ENCODE data around the gene ROR1. TPM values are rescaled to one million over a fixed set of nuclear protein-coding genes. Genes with fewer than 3 reads are reported as not detected.
A peak's percentile ranks its signal among the peaks of the same experiment; 100 is the strongest.

Gene ROR1
- total RNA-seq, 1 experiment from 2014 or later = 7.9 TPM

DNA sequence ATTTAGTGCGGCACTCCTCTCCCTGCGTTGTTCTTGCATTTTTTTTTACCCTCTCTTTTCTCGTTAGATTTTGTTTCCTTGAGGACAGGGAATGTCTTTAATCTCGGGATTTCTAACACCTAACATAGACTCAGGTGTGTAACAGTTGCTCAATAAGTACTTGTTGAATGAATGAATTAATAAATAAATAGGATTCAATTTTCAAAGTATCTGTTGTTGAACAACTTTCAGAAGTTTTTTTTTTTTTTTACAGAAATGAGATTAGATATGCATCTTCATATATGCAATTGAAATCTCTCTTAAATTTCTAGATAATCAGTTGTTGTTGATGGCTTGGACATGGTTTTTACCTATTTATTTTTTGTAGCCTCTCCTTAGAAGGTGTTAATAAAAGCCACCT lies 83.1 kb downstream of the ROR1 start:
- no peak for DNase-seq (ENCODE audit: low read depth)

GRCh38 chr1:63857478-63857877 lies 83.7 kb downstream of the ROR1 start:
- DNase-seq (ENCODE audit: low read depth) = no peak

DNA sequence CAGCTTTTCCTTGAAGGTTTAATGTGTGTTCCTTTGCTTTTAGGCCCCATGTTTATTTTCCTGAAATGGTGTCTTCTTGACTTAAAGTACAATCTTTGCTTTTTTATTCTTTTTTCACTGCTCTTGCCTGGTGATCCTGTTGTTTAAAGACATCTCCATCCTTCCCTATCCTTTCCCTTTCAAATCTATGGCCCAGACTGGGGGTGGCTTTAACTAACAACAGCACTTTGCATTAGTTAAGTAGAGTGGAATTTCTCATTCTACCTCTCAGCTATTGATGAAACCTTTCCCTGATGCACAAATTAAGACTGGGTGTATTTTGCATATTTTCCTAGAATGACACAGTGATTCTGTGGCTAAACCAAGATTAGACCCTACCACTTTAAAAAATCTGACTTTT lies 84.3 kb downstream of the ROR1 start:
- no peak for DNase-seq (ENCODE audit: low read depth)

DNA sequence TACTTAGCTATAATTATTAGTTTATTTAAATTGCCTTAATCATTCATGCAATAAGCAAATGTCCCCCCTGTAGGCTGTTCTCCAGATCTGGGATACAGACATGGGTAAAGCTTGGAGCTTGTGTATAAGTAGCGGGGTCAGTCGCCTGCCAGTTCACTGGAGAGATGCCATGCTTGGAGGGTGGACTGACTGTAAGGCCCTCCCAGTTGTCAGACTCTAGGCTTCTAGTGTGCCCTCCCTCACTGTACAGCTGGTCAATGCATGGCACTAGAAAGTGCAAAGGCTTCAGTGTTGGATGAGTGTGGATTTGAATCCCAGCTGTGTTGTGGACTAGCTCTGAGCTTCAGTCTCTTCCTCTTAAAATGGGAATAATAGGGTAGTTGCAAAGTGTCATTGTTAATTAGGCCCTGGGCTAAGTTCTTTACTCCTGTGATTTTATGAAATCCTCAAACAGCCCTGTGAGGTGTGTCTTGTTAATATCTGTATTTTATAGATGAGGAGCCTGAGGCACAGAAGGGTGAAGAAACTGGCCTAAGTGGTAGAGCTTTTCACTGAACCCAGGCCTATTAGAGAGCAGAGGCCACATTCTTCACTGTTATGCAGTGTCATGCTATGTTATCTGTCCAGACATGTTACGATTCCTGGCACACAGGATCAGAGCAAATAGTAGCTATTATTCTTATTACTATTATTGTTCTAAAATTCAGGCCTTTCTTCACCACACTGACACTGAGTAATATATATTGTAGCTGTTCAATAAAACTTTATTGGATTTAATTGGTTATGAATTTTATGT lies 85.9 kb downstream of the ROR1 start:
- no peak for DNase-seq (ENCODE audit: low read depth)

GRCh38 chr1:63861052-63861691 lies 87.4 kb downstream of the ROR1 start:
- no peak for DNase-seq (ENCODE audit: low read depth)

GRCh38 chr1:63863145-63863544 lies 89.3 kb downstream of the ROR1 start:
- no peak for DNase-seq (ENCODE audit: low read depth)

- DNase-seq (ENCODE audit: low read depth) = peak; percentile 44
Observed at GRCh38 chr1:63864224-63864641, 90.4 kb downstream of the ROR1 start.

- DNase-seq (ENCODE audit: low read depth) = no peak
Observed at GRCh38 chr1:63865561-63865960, 91.7 kb downstream of the ROR1 start.

DNA sequence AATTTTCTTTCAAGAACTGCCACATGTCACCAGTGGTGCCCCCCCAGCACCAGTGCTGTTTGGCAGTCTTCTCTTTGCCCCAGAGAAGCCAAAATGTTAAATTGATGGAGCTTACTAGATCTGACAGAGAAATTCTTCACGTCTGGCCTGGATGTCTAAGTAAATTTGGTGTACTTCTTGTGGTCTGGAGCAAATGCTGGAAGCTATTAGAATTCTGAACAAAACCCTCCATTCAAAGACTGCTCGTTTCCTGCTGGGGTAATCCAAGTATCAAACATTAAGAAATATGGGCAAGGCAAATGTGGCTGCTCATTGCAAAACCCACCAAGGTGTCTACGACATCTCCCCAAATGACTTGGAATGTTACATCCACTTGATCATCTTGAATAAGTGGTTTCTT lies 92.3 kb downstream of the ROR1 start:
- DNase-seq (ENCODE audit: low read depth) = no peak

- DNase-seq (ENCODE audit: low read depth) = no peak
Observed at GRCh38 chr1:63867429-63868176, 93.8 kb downstream of the ROR1 start.

DNA sequence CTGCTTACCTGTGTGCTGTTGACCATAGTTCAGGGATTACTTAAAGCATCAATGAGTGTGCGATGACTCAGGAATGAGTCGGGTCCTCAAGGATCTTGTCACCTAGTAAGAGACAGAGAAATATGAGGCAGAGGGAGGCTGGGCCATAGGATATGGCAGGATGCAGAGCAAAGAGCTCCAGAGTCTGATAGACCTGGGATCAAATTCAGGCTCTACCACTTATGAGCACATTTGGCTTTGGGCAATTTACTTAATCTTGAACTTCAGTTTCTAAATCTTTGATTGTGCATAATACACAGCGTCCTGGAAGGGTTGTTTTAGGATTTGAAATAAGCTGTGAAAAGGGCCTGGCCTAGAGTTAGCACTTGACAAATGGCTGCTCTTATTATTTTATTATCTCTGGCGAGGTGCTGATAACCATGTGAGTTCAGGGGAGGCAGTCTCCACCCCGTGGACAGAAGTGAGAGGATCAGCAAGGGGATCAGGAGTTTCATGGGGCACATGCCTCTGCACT lies 94.5 kb downstream of the ROR1 start:
- DNase-seq (ENCODE audit: low read depth) = peak; percentile 44

DNA sequence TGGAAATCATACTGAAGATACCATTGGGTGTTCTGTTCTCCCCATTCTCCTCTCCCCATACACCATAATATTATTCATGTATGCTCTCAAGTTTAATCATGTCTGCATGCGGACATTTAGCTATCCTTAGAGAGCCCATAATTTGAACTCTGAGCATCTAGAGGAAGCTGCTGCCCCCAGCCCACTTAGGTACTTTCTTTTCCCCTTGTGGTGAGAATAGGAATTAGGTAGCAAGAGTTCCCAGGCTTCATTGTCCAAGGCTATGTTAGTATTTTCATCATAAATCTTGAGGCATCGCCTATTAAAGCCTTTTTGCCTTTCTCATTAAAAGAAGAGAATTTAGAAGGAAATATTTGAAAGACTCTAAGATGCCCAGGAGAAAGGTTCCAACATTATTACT lies 96.3 kb downstream of the ROR1 start:
- DNase-seq (ENCODE audit: low read depth) = no peak

- no peak for DNase-seq (ENCODE audit: low read depth)
Observed at GRCh38 chr1:63871463-63871862, 97.6 kb downstream of the ROR1 start.

GRCh38 chr1:63873751-63874150 lies 99.9 kb downstream of the ROR1 start:
- DNase-seq (ENCODE audit: low read depth) = peak; percentile 67

DNA sequence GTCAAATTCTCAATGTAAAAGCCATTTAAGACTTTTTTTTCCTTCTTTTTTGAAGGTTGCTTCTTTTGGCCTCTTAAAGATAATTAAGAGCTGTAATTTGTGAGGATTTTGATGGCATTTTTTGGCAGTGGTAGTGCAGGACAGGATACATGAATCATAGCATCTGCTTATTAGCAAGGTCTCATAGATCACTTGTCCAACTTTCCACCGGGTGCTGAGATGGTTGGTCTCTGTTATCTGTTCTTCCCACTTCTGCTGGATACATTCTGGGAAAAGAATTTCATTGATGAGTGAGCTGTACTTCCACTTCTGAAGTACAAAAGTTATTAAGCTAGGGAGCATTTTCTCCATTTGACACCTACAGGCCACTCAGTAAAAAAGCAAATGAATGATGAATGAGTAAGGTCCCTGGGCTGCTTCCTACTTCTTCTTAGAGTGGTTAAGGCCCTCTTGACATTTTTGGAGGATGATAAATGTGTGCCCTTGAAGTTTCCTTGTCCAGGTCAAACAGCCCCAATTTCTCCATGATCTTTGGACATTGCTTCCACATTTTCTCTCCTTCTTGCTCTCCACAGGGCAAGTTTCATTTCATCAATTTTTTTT lies 100.6 kb downstream of the ROR1 start:
- DNase-seq (ENCODE audit: low read depth) = peak; percentile 59

GRCh38 chr1:63875636-63876035 lies 101.8 kb downstream of the ROR1 start:
- DNase-seq (ENCODE audit: low read depth) = no peak

DNA sequence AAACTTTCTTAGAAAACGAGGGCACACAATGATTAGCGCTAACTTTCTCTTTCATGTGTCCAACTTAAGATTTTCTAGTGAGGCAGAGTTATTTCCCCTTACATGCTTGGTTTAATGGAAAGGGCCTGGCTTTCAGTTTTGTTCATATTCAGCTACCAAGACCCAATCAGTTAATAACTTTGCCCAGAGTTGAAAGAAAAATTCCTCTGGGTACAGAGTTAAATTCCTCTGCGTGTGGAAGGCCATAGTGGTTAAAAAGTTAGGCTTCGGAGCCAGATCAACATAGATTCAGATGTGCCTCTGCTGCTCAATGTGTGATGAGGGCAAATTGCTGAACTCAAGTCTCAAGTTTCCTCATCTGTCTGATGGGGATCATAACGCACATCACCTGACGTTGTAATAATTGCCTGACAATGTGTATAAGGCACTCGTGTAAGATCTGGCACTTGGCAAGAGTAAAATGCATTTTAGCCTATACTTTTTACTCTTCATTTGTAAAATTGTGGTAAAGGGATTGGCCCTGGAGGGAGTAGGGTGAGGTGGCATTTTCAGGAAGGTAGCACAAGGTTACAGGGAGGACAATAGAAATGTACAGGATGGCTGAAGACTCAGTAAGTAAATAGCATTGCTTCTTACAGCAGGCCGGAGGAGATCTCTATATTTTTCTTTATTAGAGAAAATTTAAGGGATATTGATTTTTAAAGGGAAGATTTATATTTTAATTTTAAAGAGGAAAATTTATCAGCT lies 103.4 kb downstream of the ROR1 start:
- DNase-seq (ENCODE audit: low read depth) = no peak

GRCh38 chr1:63877816-63878215 lies 104.0 kb downstream of the ROR1 start:
- DNase-seq (ENCODE audit: low read depth) = peak; percentile 80

DNA sequence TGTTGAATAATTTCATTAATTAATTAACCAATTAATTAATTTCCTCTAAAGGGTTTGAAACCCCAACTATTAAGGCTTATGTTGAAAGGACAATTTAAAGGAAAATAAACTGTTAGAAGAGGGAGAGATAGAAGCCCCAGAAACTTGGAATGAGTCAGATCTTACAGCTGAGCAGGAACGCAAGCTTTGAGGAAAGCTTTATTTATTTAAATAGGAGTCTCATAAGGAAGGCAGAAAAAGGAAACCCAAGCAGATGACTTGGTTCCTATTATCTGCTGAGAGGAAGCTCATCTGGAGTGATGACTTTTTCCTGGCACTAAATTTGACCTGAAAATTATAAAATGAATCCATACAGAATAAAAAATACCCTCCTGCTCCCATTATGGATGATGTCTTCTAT lies 105.1 kb downstream of the ROR1 start:
- peak; percentile 41 for DNase-seq (ENCODE audit: low read depth)

DNA sequence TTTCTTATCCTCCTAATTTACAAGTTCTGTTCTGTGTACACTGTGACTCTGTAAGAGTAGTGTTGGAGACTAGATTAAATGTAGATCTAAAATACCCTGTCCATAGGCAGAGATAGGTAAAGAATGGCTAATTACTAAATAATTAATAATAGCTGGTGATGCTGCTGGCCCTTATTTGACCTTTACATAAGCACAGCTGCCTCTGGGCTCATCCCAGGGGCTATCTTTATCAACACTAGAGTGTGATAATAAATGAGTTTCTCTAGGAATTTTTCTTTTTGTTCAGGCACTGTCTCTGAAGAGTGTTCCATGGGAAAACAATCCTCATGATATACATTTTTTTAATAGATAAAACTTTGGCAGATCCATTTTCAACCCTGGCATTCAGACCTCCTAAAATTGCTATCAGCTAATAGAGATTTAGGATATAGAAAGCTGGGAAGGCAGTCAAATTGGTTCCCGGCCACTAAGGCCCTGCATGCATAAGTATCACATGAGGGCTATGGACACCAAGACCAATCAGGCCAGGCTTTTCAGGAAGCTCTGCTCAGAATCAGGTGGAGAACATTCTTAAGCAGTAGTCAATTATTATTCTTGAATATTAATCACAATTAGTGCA lies 107.2 kb downstream of the ROR1 start:
- no peak for DNase-seq (ENCODE audit: low read depth)
